ENCODE results near the gene NAALADL2.

DNA sequence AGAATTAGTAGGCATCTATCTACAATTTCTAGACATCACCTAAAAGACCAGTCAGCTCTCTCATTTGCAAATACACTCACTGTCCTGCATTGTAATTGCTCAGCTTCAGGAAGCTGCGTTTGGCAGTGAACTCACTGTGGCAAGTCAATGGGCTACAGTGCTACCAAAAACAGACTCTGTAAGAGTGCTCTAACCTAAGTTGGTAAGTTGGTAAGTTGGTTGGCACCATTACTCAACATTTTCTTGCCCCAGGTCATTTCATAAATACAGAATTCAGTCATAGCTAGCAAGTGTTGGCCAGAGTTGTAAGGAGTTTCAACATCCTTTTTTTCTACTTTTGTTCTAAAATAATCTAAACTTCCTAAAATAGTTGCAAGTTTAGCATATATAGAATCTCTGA lies 466.3 kb downstream of the NAALADL2 start:
- TF ChIP-seq, protein P1, sequence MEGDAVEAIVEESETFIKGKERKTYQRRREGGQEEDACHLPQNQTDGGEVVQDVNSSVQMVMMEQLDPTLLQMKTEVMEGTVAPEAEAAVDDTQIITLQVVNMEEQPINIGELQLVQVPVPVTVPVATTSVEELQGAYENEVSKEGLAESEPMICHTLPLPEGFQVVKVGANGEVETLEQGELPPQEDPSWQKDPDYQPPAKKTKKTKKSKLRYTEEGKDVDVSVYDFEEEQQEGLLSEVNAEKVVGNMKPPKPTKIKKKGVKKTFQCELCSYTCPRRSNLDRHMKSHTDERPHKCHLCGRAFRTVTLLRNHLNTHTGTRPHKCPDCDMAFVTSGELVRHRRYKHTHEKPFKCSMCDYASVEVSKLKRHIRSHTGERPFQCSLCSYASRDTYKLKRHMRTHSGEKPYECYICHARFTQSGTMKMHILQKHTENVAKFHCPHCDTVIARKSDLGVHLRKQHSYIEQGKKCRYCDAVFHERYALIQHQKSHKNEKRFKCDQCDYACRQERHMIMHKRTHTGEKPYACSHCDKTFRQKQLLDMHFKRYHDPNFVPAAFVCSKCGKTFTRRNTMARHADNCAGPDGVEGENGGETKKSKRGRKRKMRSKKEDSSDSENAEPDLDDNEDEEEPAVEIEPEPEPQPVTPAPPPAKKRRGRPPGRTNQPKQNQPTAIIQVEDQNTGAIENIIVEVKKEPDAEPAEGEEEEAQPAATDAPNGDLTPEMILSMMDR (IDR thresholded peaks at IDR 0.05; ENCODE audit: low read length) = no peak
- TF ChIP-seq EZH2 (IDR thresholded peaks at IDR 0.05; ENCODE audit: borderline replicate concordance, low read length) = no peak

Measured in OCI-LY1 (cell line).